Activated CD4-positive, alpha-beta T cell treated with anti-CD3 and anti-CD28 coated beads for 48 hours (primary cell): ENCODE results near the gene CEP350.

ENCODE experiments used
- DNase-seq: peaks from one replicate; pipeline ENCODE4 v3.0.0-alpha.2; 2020

CEP350 gene

GRCh38 chr1:179954493-179955286, at the start of gene CEP350:
TSS of gene CEP350 (plus strand) at chr1:179954810. CDS start at chr1:179986182, 31,372 bp downstream.
- peak; percentile 98 for DNase-seq

DNA sequence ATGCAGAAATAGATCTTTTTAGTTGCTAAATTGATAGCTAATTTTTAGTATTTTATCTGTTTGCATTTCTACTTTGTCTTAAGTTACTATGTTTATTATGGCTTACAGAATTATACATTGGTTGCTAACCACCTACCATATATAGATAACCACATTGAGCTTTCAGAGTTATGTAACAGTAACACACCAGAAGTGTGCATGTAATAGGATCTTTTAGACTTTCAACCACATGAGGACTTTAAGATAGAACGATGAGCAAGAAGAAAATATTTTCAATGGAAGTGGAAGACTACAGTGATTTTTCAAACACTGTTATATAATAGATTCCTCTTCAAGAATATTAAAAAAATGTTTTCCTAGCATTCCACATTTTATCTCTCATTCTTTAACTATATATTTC, 43.7 kb upstream of the CEP350 start:
- DNase-seq, result no peak

DNA sequence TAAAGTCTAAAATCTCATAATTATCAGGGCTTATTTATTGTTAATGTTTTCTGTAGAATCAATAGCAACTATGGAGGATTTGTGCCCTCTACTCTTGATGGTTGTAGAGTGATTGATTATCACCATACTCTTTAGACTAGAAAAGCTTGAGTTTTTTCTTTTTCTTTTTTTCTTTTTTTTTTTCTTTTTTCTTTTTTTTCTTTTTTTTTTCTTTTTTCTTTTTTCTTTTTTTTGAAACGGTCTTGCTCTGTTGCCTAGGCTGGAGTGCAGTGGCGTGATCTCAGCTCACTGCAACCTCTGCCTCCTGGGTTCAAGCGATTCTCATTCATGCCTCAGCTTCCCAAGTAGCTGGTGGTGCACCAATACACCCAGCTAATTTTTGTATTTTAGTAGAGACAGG, 42.8 kb upstream of the CEP350 start:
- DNase-seq, result no peak

DNA sequence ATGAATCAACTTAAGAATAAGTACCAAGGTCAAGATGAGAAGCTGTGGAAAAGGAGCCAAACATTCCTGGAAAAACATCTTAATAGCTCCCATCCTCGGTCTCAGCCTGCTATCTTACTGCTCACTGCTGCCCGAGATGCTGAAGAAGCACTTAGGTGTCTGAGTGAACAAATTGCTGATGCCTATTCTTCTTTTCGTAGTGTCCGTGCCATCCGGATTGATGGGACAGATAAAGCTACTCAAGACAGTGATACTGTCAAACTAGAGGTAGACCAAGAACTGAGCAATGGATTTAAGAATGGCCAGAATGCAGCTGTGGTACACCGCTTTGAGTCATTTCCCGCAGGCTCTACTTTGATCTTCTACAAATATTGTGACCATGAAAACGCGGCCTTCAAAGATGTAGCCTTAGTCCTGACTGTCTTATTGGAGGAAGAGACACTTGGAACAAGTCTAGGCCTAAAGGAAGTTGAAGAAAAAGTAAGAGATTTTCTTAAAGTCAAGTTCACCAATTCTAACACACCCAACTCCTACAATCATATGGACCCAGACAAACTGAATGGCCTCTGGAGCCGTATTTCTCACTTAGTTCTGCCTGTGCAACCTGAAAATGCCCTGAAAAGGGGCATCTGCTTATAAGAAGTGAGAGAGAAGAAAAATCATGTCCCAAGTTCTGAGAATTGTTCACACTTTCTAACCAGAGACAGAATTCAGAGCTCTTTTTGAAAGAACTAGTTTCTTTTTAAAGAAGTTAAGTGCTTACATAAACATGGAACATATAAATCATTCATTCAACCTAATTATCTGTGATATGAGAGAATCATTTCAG, 36.8 kb upstream of the CEP350 start:
- DNase-seq, result no peak

GRCh38 chr1:179921472-179921871, 33.1 kb upstream of the CEP350 start:
- DNase-seq, result no peak

- DNase-seq, result no peak
Observed at GRCh38 chr1:179921981-179922872, 32.4 kb upstream of the CEP350 start.

DNA sequence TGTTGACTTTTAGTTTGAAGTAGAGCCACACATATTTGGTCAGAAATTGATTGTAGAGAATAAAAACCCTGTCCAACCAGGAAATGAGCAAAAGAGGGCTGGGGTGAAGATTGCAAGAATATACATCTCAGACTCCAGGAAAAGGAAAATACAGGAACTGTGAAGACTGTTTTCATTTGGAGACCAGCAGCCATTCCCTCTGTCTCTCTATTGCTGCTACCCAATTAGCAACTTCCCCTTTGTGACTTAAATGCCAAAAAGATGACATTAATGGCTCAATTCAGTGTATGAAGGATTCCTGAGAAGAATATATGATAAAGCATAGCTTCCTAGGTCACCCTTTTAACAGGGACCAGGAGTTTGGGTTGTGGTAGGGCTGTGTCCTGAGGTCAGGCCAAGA, 31.6 kb upstream of the CEP350 start:
- DNase-seq, result no peak

- no peak for DNase-seq
Observed at GRCh38 chr1:179924268-179924667, 30.3 kb upstream of the CEP350 start.

GRCh38 chr1:179925302-179925701, 29.3 kb upstream of the CEP350 start:
- DNase-seq, result no peak

DNA sequence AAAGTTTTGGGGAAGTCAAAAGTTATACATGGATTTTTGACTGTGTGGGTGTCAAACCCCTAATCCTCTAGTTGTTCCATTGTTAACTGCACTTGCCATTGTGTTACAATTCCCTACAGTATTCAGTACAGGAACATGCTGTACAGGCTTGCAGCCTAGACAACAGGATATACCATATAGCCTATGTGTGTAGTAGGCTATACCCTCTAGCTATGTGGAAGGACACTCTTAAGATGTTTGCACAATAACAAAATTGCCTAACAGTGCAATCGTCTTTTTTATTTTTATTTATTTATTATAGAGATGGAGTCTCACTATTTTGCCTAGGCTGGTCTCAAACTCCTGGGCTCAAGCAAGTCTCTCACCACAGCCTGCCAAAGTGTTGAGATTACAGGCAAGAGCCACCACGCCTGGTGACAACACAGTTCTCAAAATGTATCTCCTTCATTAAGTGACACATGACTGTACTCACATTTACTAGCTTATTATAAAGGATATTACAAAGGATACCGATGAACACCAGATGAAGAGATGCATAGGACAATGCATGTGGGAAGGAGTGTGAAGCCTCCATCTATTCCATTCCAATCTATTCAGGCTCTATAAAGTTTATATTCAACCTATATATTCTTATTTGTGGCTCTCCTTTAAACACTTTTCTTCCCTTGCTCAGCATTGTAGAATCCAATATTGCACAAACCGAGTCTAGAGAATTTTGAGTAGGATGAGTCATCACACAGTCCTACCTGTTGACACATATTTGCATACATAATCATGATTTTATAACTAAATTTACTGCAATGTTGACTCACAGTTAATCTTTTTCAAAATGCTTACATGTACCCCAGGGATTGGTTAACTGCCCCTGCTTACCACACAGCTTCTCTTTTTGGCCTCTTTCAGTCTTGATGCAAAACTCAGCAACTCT, 28.4 kb upstream of the CEP350 start:
- DNase-seq, result no peak

DNA sequence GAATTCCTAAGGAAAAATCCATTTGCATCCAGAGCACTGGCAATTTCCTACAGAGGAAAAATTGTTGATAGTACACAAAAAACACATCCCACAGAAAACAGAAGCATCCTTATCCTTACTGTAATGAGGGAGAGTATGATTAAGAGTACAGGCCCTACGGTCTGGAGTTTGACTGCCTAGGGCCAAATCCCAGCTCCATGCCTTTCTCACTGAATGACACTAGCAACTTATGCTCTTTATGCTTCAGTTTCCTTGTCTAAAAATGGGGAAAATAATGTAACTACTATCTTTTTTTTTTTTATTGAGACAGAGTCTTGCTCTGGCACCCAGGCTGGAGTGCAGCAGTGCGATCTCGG, 27.8 kb upstream of the CEP350 start:
- DNase-seq, result no peak

- DNase-seq, result no peak
Observed at GRCh38 chr1:179929955-179930798, 24.4 kb upstream of the CEP350 start.

- no peak for DNase-seq
Observed at GRCh38 chr1:179930867-179931266, 23.7 kb upstream of the CEP350 start.

DNA sequence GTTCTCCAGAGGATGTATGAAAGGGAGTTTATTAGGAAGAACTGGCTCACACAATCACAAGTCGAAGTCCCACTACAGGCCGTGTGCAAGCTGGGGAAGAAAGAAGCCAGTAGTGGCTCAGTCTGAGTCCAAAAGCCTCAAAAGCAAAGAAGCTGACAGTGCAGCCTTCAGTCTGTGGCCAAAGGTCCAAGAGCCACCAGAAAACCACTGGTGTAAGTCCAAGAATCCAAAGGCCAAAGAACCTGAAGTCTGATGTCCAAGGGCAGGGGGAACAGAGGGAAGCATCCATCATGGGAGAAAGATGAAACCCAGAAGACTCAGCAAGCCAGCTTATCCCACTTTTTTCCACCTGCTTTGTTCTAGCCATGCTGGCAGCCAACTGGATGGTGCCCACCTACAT, 21.4 kb upstream of the CEP350 start:
- no peak for DNase-seq

DNA sequence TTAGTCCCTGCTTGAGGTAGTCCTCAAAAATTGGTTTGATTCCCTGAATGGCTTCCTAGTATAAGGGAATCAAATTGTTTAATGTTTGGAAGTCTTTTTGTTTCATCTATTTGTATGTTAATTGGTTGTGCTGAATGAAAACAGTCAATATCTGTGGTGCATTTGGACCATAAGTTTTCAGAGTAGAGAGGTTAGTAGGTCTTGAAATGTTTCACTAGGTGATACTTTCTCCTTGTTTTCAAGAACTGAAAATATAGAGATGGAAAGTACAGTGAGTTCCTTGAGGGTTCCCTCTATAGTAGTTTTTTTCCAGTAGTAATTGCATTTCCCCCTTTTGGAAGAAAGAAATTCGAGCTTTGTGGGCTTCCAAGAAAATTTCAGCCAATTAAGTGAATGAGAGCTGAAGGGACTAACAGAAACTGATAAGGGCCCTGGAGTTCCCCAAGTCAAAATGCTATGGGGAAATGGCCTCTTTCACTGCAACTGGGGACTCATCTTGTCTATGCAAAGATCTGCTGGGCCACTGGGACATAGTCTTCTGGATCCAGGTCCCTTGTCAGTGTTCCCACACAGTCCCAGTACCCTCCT, 18.6 kb upstream of the CEP350 start:
- no peak for DNase-seq

DNA sequence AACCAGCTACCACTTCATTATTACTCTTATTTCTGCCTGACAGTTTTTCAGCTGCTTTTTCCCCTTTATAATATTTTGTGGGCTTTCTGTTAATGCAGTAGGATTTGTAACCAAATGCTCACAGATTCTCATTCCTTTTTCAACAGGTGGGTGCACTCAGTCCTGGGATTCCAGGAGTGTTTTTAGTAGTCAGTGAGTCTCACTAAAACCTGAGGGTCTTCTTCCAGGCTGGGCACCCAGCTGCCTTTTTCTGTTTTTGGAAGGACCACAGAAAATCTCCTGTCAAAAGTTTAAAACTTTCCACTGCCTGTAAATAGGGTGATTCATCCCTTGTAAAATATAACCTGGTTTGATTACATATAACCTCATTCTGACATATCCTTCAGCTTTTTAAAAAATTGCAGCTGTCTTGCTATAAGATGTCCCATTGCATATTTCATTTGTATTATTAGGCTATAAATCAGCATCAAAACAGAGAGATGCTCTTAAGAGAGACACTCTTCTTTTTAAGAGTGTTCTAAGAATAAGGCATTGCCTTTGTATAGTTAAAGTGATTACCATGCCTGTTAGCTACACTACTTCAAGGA, 16.8 kb upstream of the CEP350 start:
- no peak for DNase-seq

- no peak for DNase-seq
Observed at GRCh38 chr1:179938752-179939151, 15.9 kb upstream of the CEP350 start.

- DNase-seq, result no peak
Observed at GRCh38 chr1:179939941-179940340, 14.7 kb upstream of the CEP350 start.

- no peak for DNase-seq
Observed at GRCh38 chr1:179941454-179941853, 13.2 kb upstream of the CEP350 start.

- DNase-seq, result no peak
Observed at GRCh38 chr1:179950651-179951050, 4.0 kb upstream of the CEP350 start.
